ENCODE data around the gene UAP1L1.
"Not testable (repeated sequence)": the region's sequence is repeated elsewhere in the genome, so short reads cannot be mapped to it uniquely, and the experiment has no call there.

The UAP1L1 gene

DNA sequence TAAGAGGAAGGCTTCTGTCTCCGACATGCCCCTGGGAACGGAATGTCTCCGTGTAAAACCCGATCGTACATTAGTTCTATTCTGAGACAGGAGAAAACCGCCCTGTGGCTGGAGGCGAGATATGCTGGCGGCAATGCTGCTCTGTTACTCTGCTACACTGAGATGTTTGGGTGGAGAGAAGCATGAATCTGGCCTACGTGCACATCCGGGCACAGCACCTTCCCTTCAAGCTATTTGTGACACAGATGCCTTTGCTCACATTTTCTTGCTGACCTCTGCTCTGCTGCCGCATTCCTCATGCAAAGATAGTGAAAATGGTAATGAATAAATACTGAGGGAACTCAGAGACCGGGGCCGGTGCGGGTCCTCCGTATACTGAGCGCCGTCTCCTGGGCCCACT is 39.4 kb downstream of the UAP1L1 start:
- no peak for DNase-seq

DNA sequence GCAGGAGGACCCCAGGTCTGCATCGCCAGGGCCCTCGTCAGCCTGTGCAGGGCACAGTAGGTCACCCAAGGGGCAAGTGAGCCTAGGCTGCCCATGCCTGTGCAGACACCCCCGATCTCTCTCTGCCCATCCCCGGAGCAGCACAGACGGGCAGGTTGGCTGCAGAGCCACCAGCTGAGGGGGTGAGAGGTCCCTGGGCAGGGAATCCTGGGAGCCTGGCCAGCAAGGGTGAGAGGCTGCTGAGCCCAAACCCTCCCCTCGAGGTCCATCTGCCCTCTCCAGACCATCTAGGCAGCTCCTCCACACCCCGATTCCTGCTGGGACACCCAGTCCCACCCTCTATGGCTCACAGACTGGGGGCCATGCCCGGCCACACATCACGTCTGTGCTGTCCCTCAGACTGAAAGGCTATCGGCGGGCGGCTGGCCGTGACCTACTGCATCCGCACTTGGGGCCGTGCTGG is 40.0 kb downstream of the UAP1L1 start:
- no peak for DNase-seq

DNA sequence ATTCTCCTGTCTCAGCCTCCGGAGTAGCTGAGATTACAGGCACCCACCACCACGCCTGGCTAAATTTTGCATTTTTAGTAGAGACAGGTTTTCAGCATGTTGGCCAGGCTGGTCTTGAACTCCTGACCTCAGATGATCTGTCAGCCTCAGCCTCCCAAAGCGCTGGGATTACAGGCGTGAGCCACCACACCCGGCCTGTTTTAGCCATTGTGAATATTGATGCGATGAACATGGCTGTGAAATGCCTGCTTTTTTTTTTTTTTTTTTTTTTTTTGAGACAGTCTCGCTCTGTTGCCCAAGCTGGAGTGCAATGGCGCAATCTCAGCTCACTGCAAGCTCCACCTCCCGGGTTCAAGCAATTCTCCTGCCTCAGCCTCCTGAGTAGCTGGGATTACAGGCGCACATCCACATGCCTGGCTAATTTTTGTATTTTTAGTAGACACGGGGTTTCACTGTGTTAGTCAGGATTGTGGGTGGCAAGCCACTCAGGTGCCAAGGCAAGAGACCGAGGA is 40.8 kb downstream of the UAP1L1 start:
- not testable (repeated sequence) for DNase-seq

DNA sequence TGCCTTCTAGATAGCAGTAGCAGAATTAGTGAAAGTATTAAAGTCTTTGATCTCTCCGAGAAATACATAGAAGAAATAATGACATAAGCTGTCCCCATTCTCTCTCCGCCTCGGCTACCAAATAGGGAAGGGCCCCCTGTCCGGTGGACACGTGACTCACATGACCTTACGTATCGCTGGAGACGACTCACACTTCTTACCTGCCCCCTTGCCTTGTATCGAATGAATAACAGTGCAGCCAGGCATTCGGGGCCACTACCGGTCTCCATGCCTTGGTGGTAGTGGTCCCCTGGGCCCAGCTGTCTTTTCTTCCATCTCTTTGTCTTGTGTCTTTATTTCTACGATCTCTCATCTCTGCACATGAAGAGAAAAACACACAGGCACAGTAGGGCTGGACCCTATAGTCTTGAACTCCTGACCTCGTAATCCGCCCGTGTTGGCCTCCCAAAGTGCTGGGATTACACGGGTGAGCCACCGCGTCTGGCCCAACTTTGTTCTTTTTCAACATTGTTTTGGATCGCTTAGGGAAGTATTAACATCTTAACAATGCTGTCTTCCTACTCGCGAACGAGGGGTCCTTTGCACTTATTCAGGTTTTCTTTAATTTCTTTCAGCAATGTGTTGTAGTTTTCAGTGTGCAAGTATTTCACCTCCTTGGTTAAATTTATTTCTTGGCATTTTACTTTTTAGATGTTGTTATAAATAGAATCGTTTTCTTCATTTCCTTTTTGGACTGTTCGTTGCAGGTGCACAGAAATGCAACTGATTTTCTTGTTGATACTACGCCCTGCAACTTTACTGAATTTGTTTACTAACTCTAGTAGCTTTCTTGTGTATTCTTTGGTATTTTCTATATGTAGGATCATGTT is 44.8 kb downstream of the UAP1L1 start:
- not testable (repeated sequence) for DNase-seq

DNA sequence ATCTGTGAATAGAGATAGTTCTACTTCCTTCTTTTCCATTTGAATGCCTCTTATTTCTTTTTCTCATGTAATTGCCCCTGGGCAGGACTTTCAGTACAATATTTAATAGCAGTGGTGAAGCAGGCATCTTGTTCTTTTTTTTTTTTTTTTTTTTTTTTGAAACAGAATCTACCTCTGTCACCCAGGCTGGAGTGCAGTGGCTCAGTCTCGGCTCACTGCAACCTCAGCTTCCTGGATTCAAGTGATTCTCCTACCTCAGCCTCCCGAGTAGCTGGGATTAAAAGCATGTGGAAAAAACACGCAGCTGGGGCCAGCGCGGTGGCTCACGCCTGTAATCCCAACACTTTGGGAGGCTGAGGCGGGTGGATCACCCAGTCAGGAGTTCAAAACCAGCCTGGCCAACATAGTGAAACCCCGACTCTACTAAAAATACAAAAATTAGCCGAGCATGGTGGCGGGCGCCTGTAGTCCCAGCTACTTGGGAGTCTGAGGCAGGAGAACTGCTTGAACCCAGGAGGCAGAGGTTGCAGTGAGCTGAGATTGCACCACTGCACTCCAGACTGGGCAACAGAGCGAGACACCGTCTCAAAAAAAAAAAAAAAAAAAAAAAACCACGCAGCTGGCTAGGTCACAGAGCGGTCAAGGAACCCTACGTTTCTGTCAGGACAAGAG is 45.6 kb downstream of the UAP1L1 start:
- DNase-seq = not testable (repeated sequence)

DNA sequence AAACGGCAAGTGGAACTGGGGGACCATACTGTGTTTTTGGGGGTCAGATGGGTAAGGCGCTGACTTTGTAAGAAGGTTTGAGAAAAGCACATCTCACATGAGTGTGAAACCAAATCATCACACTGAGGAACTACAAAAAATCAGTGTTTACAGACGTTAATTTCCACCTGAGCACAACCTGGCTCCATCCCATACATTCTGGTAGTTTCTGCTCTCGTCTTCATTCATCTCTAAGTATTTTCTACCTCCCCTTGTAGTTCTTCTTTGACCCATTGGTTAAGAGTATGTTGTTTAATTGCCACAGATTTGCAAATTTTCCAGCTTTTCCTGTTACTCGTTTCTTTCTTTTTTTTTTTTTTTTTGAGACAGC is 46.1 kb downstream of the UAP1L1 start:
- DNase-seq = no peak

DNA sequence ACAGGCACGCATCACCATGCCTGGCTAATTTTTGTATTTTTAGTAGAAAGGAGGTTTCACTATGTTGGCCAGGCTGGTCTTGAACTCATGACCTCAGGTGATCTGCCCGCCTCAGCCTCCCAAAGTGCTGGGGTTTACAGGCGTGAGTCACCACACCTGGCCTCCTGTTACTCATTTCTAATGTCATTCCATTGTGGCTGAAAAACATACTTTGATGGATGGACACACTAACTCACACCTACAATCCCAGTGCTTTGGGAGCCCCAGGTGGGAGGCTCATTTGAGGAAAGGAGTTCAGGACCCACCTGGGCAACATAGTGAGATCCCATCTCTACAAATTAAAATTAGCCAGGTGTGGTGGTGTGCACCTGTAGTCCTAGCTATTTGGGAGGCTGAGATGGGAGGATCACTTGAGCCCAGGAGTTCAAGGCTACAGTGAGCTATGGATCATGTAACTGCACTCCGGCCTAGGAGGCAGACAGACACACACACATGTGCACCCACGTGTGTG is 46.7 kb downstream of the UAP1L1 start:
- not testable (repeated sequence) for DNase-seq

DNA sequence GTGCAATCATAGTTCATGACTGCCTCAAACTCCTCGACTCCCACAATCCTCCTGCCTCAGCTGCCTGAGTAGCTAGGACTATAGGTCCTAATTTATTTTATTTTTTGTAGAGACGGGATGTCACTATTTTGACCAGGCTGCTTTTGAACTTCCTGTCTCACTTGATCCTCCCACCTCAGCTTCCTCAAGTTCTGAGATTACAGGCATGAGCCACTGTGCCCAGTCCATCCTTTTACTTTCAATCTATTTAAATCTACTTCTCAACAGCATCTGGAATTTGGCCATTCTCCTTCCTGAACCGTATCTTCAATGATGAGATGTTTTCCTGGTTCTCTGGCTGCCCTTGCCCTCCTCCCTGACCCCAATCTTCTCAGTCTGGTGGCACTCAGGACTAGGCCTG is 49.5 kb downstream of the UAP1L1 start:
- no peak for DNase-seq

DNA sequence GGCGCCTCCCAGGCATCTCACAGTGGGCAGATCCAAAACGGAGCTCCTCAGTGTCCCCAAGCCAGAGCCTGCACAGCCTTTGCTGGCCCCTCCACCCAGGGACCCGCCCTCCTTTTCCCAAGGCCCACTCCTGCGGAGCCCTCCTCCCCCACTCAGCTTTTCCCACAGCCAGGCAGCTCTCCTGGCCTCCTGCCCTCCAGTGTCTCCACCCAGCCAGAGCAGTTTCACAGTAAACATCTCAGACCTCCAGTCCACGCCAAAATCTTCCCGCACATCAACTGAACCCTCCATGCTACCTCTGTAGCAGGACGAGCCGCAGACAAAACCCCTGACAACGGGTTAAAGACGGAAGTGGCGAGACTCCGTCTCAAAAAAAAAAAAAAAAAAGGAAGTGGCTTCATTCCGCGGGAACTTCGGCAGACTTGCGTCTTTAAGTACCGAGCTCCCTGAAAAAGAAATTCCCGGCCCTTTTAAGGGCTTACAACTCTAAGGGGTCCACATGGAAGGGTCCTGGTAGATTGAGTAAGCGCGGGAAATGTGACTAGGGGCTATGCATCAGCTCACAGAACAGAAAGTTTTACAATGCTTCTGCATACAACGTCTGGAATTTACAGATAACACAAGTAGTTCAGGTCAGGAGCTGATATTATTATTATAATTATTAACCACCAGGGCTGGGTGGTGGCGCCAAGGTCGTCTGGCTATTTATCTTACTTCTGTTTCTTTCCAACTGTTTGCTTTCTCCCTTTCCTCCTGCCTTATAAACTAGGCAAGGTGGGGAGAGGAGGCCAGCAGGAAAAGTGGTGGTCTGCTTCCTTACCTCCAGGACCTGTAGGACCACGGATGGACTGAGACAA is 50.2 kb downstream of the UAP1L1 start:
- peak; percentile 46 for DNase-seq

DNA sequence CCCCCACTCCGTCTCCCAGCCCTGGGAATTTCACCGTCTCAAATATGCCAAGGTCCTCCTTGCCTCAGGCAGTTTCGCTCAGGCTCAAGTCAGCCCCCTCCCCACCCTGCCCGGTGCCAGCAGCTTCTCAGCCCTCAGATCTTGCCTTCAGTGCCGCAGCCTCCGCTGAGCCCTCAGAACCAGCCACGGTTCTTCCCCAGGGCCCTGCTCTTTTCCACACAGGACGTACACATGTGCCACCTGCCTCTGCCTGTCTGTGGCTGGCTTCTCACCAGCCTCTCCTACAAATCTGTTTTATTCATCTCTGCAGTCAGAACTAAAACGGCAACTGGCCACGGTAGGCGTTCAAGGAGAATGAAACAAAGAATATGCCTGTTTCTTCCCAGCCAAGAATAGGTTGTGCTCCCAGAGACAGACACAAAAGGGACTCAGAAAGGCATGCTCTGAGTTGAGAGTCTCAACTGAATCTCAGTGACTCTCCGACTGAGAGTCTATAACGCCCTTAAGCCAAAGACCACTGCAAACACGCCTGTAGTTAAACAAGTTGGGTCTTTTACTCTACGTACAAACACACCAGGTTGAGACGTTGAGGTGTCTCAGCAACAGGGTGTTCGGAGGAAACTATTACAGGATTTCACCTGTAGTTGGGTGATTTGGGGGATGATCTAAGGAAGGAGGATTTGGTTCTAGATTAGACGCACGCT is 51.0 kb downstream of the UAP1L1 start:
- peak; percentile 54 for DNase-seq

DNA sequence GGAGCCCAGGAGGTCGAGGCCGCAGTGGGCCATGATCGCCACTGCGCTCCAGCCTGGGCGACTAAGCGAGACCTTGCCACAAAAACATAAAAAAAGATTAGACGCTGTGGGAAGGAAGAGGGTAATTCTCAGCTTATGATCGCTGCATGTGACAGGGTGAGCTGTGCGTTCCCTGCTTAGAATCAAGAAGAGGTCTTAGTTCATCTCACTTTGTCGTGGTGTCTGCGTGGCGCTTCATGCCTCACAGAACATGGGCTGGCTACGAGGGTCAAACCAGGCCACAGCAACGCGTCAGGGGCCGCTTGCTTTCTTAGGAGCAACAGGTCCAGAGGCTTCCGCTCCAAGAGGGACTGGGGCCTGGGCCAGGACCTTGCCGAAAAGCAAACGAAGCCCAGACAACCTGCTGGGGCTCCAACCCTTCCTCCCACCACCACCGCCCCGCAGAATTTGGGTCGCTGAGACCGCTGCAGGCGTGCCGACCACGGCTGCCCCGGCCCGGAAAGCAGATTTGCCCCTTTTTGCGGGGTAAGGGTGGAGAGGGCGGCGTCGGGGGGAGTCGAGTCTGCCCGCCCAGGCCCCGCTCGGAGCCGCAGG is 51.6 kb downstream of the UAP1L1 start:
- peak; percentile 37 for DNase-seq

DNA sequence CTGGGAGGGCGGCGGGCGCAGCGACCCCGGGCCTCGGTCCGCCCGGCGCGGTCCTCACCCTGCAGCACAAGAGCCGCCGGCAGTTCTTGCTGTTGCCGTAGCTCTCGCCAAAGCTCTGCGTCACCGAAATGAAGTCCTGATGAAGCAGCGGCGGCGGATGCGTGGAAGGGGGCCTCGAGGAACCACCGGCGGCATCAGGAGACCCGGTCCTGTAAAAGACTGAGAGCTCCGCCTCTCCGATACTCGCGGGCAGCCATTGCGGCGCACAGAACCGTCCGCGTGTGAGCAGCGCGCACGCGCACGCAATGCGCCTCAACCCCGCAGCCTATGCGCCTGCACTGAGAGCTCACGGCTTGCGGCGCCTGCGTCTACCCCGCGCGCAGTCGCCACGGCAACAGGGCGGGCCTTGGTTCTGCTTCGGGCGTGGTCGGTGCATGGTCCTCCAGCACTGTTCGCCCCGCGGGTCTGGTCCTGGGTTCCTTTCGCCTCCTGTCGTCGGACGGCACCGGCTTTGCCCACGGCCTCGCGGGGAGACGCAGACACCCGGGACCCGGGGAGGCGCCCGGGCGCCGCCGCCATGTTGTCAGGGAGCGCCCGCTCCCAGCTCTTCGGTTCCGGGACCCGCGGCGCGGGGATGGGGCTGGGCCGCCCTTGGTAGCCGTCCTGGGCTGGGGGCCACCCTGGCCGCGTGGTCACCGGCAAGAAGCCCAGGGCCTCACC is 52.3 kb downstream of the UAP1L1 start:
- DNase-seq = peak; percentile 93

DNA sequence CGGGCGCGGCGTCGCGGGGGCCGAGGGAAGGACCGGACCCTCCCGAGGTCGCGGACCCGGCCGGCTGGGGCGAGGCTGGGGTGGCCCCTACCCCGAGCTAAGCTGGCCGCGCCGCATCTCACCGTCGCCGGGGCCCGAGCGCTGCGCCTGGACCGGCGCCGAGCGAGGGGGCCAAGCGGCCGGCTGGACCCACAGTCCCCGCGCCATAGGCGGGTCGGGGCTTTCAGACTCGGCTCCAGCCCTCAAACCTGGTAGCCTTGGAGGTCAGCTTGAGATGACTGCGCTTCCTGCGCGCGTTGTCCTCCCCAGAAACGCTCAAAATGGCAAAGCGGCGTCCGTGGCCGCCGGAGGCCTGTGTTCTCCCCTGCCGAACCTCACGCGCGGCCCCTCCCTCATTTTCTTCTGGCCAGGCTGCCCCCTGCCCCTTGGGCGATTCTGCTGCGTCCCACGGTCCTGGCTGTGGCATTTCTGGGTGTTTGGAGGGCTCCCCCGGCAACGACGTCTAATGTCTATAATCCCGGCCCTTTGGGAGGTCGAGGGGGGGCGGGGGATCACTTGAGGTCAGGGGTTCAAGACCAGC is 52.9 kb downstream of the UAP1L1 start:
- no peak for DNase-seq
